SK-N-MC (cell line): ENCODE results near the gene TACC3.

ENCODE experiments used
- DNase-seq: peaks from one replicate; pipeline ENCODE4 v3.0.0-alpha.2; 2011; ENCODE audit warnings: low read depth, low spot score
- H3K27ac ChIP-seq: fragments of 200-600 bp; sonication (generic); 2 replicates; pipeline ENCODE4 v1.5.1; 2016; ENCODE audit warnings: mixed run types
- H3K36me3 ChIP-seq: fragments of 200-600 bp; sonication (generic); 2 replicates; pipeline ENCODE4 v1.6.1; 2017; ENCODE audit warnings: antibody characterized with exemption, low read length, mixed read lengths; ENCODE audit not compliant: insufficient read depth
- H3K4me3 ChIP-seq: fragments of 200-600 bp; sonication (generic); 2 replicates; pipeline ENCODE4 v1.5.1; 2016
- H3K9ac ChIP-seq: fragments of 200-600 bp; sonication (generic); 2 replicates; pipeline ENCODE4 v1.8.0; 2017; ENCODE audit warnings: mixed run types, mixed read lengths; ENCODE audit not compliant: insufficient read length
- H3K9me3 ChIP-seq: fragments of 200-600 bp; sonication (generic); 2 replicates; pipeline ENCODE4 v1.6.1; 2017; ENCODE audit warnings: low read depth, mild to moderate bottlenecking, antibody characterized with exemption, low read length, moderate library complexity, mixed read lengths
- EZH2 ChIP-seq: fragments of 200-600 bp; sonication (generic); IDR thresholded peaks from one replicate; pipeline ENCODE4 v1.6.1; 2017; ENCODE audit warnings: antibody characterized with exemption
- FOXP2 ChIP-seq: optimal IDR thresholded peaks from 2 replicates; pipeline ENCODE3; 2011; ENCODE audit warnings: mild to moderate bottlenecking, moderate library complexity; ENCODE audit not compliant: insufficient read depth; ENCODE audit errors: extremely low read length, control extremely low read depth
- POLR2AphosphoS5 ChIP-seq: IDR thresholded peaks from 2 replicates; pipeline ENCODE4 v1.6.1; 2012; ENCODE audit warnings: mild to moderate bottlenecking, low read depth, low read length, borderline replicate concordance

Gene TACC3

DNA sequence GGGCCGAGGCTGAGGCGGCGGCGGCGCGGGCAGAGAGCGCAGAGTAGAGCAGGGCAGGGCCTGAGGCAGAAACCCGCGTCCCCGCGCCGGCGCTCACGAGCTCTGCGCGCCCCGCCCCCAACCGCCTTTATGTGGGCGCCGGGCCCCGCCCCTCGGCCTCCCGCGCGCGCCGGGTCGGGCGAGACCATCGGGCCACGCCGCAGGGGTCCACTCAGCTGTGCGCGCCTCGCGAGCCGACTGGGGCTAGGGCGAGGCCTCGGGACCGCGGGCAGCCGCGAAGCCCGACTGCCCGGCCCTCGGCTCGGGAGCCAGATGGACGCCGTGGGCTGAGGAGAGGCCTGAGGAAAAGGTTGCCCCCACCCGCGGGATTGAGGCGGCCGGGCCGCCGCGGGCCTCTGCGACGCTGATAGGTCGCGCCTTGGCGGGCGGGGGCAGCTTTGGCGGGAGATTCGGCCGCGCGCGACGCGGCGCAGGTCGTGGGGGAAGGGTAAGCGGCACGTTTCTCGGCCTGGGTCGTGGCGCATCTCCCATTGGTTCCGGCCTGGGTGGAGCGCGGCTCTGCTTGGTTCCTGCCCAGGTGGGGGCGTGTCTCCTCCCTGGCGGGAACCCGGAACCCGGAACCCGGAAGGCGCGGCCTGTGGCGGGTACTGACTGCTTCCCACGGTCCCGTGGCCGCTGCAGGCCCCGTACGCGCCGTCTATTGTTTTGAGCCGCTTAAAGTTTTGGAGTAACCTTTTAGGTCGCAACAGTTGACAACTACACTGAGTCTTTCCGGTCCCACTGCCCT is 8.9 kb upstream of the TACC3 start, which contains the start of gene SLBP:
TSS of gene SLBP (minus strand) at position 104 of the 787 bp plus-strand sequence. CDS start 131 bp downstream, outside the sequence.
- Histone ChIP-seq H3K36me3 (peaks cover 27% of the 10 kb centered on the region), H3K27ac (peak within 1 kb of the TSS; percentile 99), H3K9me3 (no peaks in the 10 kb centered on the region), H3K9ac (peak within 1 kb of the TSS; percentile 99), H3K4me3 (peak within 1 kb of the TSS; percentile 99)
- peak; percentile 86 for DNase-seq
- TF ChIP-seq POLR2AphosphoS5 (peak; percentile 74), FOXP2 (peak; percentile 79), EZH2 (no peak)

DNA sequence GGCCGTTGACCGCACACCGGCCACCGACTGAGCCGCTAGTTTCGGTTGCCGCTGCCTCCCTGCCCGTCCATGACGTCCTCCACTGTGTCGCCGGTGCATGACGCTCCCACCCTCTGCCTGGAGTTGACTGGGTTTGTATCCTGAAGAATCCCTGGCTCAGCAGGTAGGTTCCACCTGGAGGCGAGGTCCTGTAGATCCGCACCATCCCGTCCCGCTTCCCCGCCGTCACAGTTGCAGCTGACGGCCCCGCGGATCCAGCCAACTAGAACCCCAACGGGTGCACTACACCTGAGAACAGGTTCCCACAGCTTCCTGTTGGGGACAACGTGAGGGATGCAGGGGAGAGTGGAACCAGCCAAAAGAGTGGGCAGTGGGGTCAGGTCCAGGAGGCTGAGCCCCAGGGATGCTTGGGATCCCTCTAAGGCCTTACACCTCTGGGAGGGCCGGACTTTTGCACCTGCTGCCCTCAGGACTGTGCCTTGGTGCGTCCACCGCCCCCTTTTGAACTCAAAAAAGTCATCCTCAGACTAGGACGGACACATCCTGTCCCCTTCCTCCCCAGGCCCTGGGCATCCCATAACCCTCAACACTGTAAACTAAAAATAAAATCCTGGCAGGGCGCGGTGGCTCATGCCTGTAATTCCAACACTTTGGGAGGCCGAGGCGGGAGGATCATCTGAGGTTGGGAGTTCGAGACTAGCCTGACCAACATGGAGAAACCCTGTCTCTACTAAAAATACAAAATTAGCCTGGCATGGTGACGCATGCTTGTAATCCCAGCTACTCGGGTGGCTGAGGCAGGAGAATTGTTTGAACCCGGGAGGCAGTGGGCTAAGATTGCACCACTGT is 8.1 kb upstream of the TACC3 start:
- no peak for DNase-seq
- no peaks in the 10 kb centered on the region for H3K9me3 ChIP-seq
- peak overlapping the region; percentile 99 for H3K4me3 ChIP-seq
- no peak for TF ChIP-seq FOXP2
- no peak for TF ChIP-seq POLR2AphosphoS5
- peaks cover 23% of the 10 kb centered on the region for H3K36me3 ChIP-seq
- H3K9ac ChIP-seq = peak overlapping the region; percentile 99
- H3K27ac ChIP-seq = peak overlapping the region; percentile 84

DNA sequence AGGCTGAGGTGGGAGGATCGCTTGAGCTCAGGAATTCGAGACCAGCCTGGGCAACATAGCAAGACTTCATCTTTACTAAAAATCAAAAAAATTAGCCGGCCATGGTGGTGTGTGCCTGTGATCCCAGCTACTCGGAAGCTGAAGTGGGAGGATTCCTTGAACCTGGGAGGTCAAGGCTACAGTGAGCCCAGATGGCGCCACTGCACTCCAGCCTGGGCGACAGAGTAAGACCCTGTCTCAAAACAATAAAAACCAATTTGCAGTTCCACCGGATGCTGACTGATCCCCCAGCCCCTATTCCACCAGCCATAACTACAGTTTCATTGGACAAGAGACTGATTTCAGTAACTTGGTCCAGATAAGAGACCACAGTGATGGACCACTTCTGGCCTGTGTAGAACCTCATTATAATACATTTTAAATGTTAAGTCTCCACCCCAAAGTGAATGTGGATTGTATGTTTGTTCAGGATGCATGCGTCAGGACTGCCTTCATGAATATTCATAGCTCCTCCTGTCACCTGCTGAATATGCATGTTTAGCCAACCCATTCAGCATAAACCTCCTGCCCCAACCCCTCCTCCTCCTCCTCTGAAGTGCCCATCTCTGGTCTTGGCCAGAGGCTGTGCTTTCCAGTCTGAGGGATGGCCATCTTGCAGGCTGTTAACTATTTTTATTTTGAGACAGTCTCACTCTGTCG is 6.9 kb upstream of the TACC3 start:
- DNase-seq = no peak
- H3K4me3 ChIP-seq = peak overlapping the region; percentile 99
- no peaks in the 10 kb centered on the region for H3K9me3 ChIP-seq
- TF ChIP-seq FOXP2 = no peak
- 0 out of 2 replicates have a peak, but pooled peaks have one; percentile 10 for TF ChIP-seq POLR2AphosphoS5
- peak overlapping the region; percentile 84 for H3K27ac ChIP-seq
- peaks cover 14% of the 10 kb centered on the region for H3K36me3 ChIP-seq
- peak overlapping the region; percentile 99 for H3K9ac ChIP-seq

DNA sequence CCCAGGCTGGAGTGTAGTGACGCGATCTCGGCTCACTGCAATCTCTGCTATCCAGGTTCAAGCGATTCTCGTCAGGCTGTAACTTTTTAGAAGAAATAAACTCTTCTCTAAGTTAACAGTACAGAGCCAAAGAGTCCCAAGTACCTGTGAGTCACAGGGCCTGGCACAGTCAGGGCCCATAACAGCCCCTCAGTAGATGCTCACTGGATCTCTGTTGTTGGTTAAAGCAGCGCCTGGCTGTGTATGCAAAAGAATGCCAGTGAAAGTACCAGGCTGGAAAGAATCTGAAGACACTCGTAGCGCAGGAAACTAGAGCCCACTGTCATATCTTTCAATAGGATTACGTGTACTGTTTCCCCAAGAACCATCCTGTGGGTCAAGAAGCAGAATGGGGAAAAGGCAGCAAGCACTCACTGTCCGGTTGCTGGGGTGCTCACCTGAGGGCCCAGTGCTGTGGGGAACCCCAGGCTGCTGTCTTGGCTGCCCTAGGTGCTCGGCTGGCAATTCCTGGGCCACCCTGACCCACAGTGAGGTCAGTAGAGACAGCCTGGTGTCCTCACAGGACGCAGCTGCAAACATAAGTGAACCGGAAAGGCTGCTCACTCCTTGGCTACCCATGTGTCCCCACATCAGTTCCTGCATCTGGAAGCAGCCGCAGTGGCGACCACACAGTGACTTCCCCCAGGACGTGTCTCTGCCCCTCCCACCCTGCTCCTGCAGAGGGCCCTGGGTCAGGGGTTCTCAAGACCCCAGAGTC is 6.1 kb upstream of the TACC3 start:
- TF ChIP-seq POLR2AphosphoS5 = no peak
- TF ChIP-seq EZH2 = no peak
- no peak for TF ChIP-seq FOXP2
- Histone ChIP-seq H3K27ac (peak overlapping the region; percentile 84), H3K36me3 (peaks cover 8% of the 10 kb centered on the region), H3K9ac (no peak overlapping the region), H3K4me3 (peak overlapping the region; percentile 99; the same call in 1 of the 2 replicates), H3K9me3 (no peaks in the 10 kb centered on the region)
- DNase-seq = no peak

DNA sequence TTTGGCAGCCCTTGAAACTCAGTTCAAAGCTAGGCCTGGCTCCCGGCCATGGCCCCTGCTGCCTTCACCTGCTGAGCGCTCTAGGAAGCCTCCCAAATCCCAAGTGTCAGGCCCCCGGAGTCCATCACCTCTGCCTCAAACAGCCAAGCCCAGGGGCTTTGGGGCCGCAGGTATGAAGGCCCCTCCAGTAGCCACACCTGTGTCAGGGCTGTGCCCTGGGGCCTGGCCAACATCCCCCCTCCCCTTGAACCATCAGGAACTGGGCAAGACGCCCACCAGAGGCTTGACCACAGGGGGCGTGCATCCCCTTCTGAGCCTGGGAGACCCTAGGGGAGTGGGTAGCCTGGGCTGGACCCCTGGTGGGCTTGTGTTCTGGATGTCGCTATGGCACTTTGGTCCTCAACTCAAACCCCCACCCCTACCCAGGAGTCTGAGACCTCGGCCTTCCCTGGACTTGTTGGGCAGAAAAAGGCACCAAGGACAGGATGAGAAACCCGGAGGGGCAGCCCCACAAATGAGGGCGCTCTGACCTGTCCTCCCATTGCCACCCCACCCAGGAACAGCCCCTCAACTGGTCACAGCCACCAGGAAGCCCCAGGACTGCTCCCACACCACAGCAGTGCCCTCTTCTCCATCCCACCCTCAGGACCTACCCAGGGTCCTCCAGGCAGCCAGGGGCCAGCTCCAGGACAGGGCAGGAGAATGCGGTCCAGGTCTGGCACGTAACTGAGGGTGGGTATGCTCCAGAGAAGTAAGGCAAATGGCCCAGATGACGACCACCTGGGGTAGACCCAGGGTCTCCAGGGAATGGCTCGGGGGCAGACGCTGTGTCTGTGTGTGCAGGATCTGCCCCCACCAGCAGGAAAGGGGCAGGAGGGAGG is 5.0 kb upstream of the TACC3 start:
- Histone ChIP-seq H3K9ac (no peak overlapping the region), H3K9me3 (no peaks in the 10 kb centered on the region), H3K36me3 (peaks cover 3% of the 10 kb centered on the region; the same call in 1 of the 2 replicates), H3K27ac (peak overlapping the region; percentile 62; the same call in 1 of the 2 replicates), H3K4me3 (no peak overlapping the region)
- DNase-seq = no peak
- no peak for TF ChIP-seq EZH2
- TF ChIP-seq FOXP2 = no peak
- no peak for TF ChIP-seq POLR2AphosphoS5

DNA sequence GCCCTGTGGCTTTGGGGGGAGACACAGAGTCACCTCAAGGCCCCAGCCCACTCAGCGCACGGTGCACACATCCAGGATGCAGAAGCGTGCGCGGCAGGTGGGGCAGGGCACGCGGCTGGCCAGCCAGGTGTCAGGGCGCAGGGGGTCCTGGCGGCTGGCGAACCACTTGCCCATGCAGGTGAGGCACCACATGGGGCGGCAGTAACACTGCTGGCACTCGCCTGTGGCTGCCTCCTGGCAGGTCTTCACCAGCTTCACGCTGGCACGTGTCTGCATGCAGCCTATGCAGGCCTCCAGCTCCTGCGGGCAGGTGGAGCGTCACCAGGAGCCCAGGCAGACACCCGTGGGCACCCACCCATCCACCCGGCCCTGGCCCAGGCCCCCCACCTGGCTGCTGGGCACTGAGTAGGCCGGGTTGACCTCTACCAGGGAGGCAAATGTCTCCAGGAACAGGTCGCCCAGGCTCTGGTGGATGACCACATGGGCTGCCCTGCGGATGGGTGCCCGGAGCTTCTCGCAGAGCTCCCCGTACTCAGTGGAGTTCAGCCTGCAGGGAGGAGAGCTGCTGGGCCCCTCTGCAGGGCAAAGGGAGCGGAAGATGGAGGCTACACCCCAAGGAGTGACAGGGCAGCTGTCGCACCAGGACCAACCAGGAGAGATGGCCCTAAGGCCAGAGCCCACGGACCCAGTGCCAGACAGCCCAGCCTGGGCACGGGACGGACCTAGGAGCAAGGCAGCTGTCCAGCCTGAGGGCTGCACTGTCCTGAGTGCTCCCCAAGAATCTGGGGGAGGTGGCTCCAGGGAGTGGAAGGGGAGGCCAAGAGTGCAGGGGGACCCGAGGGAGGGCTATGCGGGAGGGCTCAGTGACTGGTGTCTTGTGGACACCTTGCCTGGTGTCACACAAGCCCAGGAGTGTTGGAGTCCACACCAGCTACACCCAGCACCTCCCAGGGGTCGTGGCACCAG is 3.9 kb upstream of the TACC3 start:
- Histone ChIP-seq H3K36me3 (peaks cover 3% of the 10 kb centered on the region; the same call in 1 of the 2 replicates), H3K27ac (no peak overlapping the region), H3K9ac (no peak overlapping the region), H3K9me3 (no peaks in the 10 kb centered on the region), H3K4me3 (no peak overlapping the region)
- TF ChIP-seq POLR2AphosphoS5 (0 out of 2 replicates have a peak, but pooled peaks have one; percentile 4), EZH2 (no peak)
- no peak for DNase-seq
